GM21737 (cell line): Measurements from ENCODE around the gene ITPR1.

Source experiments
- ATAC-seq: cut with Tn5 transposase; IDR thresholded peaks from one replicate; pipeline ENCODE4 v1.9.1; 2021; ENCODE audit warnings: mild to moderate bottlenecking, moderate library complexity; ENCODE audit not compliant: unreplicated experiment

The ITPR1 gene

DNA sequence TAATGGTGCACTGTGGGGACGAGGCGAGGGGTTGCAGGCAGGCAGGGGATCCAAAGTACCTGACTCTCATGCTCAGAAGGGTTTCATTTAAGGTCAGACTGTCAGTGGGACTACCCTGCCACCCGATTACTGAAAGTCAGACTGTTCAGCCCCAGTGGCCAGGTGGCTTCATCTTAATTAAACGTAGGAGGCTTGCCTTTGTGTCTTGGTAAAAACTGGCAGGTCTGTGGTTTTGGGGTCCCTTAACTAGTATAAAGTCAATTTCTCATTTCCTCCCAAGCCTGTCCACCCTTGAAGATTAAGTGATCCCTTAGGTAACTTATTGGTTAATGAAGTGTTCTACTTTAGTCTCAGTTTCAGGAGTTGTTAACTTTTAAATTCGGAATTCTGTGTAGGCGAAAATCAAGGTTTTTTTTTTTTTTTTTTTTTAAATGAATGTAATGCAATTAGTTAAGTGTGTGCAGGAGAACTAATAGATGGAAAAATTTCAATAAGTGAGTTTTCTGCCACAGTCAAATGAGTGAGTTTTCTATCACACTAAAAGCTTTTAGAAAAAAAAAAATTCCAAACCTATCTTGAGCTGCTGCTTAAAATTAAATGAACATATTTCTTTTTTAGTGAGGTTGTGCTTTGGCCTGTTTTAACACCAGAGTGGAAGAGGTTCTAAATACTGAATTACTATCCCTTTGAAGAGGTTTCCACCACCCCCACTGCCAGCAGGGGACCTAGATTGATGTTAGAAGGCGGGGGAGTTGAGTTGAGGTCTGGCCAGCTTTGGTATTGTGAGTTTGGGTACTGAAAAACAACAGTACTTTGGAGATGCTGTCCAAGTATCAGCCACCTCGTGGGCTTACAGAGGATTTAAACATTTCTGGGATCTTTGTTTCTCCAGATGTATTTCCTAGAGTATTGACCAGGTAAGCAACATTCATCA lies 15.2 kb downstream of the ITPR1 start:
- ATAC-seq = peak; percentile 66

DNA sequence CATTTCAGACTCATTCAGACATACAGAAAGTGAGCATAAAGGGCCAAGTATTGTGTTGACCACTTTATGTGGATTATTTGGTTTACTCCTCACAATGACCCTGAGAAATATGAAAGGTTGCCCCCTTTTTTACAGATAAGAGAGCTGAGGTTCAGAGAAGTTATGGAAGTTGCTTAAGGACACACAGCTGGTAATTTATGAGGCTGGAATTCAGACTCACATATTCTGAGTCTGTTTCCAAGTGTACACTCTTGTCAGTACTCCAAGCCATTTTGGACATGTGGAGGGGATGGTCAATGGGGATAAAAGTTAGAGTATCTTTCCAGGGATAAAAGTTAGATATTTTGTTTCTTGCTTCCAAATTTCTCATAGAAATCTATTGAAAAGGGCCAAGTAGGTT lies 15.9 kb downstream of the ITPR1 start:
- no peak for ATAC-seq

DNA sequence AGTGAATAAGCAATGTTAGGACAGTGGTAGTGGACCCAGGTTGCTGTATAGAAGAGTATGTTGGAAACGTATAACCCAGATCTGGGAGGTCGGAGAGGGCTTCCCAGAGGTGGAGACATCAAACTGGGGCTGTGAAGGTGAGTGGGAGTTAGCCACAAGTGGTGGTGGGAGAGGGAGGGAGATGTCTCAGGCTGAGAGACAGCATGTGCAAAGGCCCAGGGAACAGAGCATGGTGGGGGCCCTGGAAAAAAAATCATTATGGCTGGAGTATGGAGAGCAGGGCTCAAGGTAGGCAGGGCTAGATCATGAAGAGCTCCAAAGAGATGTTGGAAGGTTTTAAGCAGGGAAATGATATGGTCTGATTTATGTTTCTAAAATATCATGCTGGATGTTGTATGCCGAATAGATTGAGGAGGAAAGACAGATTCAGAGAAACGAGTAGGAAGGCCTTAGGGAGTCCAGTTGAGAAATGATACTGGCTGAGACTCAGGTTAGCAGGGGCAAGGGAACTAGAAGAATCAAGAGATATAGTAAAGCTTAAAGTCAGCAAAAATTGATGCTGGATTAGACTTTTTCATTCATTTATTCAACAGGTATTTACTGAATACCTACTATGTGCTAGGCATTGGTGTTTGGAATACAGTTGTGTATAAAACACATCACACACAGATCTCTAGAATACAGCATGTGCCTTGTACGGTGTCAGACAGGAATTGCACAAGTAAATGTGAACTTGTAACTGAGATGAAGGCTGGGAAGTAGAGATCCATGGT lies 17.0 kb downstream of the ITPR1 start:
- no peak for ATAC-seq

- no peak for ATAC-seq
These were observed 18.5 kb downstream of the ITPR1 start for GRCh38 chr3:4511491-4512262.

GRCh38 chr3:4512895-4513616 lies 19.9 kb downstream of the ITPR1 start:
- no peak for ATAC-seq

DNA sequence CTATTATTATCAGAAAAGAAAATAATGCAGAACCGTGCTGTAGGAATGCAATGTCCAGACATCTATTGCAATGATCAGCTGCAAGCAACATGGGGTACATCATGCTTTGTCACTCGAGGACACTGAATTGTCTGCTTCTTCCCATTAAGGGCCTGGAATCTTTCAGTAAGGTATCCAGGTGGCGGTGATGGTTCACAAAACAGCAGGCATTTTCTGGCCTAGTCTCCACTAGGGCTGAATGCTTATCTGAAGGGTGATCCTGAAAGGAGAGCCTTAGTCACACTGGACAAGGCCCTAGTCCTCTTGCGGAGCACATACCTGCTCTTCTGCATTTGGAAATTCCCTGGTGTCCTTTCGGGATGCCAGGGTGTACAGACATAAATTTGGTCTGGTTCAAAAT lies 21.2 kb downstream of the ITPR1 start:
- no peak for ATAC-seq

GRCh38 chr3:4514916-4515315 lies 21.8 kb downstream of the ITPR1 start:
- no peak for ATAC-seq

DNA sequence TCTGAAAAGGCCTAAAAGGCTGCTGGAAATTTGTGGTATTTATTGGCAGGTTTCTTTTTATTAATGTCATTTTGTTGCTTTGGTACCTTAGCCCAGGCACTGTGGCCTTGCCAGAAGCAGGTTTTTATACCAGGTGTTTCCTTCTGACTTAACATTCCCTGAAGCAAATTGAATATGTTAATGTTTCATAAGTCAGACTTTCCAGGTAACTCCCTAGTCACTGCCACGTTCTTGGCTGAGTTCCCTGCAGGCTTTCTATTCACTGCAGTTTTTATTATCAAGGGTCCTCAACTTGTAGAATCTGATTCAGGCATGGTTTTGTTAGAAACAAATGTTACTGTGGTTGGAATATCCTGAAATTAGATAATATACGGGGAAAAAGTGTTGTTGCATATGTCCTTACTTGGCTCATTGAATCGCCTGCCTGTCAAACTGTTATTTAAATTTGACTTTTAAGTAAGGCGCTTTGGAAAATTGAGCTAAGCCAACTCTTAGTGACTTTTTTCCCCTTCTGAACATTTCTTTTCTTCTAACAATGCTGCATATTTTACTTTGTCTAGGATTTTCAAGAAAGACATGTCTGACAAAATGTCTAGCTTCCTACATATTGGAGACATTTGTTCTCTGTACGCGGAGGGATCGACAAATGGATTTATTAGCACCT lies 22.9 kb downstream of the ITPR1 start:
- ATAC-seq = no peak

GRCh38 chr3:4517093-4517492 lies 23.9 kb downstream of the ITPR1 start:
- no peak for ATAC-seq

GRCh38 chr3:4517643-4518311 lies 24.6 kb downstream of the ITPR1 start:
- no peak for ATAC-seq

DNA sequence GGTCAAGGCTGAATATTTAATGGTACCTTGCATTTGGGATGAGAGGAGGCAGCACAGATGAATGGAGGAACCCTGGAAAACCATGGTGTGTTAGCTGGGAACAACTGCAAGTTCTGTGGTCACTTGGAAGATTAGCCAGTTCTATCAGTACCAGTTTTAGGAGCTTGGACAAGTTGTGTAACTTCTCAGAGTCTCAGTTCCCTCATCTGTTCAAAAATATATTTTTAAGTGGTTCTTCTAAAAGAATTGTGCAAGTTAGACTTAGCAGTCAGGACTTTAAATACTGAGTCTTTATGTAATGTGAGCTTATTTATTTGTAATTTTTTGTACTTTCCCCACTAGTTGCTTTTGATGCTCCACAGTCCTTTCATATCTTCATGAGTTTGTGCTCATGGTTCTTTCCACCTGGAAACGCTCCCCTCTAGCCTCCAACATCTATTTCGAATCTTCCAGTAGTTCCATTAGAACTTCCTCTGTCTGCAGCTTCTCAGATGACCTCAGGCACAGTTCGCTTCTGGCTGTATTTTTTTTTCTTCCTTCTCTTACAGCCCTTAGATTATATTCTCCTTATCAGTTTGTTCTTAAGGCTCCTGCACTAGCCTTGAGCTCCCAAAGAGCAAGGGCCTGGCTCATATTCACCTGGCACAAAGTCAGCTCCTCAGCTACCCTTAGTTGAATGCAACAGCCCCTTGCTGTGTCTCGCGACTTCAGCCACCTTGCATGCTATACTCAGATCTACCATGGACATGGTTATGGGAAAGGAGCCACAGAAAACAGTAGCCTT lies 27.1 kb downstream of the ITPR1 start:
- ATAC-seq = no peak

DNA sequence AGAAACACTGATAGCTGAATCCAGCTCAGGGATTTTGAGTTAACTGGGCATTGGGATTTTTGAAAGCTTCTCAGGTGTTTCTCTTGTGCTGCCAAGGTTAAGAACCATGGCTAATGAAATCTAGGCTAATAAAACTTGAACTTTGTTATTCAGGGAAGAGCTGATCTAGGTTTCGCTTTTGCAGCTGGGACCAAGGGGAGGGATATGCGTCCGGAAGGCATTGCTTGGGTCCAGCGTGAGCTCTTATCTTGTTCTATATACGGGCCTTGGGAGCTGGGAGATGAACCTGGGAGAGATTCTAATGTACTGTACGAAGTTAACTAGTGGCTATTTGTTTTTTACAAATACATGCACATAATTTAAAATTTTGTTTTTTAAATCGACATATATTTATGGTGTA lies 29.8 kb downstream of the ITPR1 start:
- ATAC-seq = no peak

- ATAC-seq = no peak
These were observed 30.9 kb downstream of the ITPR1 start for GRCh38 chr3:4523710-4524698.

DNA sequence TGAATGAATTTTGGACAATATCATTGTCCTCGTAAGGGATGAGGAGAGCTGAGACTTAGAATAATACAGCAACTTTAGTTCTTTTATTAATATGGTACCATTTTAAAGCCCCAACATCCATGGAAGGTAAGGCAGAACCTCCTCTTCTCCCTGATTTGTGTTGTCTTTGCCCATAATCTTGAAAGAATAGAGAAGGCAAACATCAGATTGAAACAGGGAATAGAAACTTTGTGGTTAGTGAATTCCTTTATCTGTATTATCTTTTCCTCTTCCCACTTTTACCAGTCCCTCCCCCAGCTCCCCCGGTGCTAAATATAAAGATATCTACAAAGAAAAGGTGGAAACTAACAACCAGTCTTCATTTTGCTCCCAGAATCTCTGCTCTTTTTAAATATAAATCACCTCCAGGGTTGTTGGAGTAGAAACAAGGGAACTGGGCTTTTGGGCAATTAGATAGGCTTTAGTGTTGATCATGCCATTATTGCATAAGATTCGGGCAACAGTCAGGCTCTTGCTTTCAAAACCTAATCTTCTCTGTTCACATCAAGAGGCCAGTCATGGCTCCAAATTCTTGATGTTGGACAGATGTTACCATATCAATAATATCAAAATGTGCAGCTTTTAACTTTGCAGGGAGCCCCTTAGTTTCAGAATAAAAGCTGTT lies 32.5 kb downstream of the ITPR1 start:
- no peak for ATAC-seq

DNA sequence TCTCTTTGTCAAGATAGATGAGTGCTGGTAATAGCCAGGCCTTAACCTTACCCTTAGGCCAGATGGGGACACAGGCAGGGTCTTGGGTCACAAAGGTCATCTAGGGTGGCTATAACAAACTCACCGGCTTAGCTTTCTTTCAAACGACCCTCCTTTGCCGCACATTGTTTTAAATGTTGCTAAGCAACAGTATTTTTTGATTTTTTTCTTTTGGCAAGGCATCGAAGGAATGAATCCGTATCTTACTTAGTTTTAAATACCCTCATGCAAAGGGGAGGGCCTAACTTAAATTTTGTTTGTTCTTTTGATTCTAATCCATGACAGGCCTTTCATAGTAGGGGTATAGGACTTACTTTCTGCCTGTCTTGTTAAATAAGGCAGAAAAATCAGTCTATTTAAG lies 35.2 kb downstream of the ITPR1 start:
- ATAC-seq = no peak

DNA sequence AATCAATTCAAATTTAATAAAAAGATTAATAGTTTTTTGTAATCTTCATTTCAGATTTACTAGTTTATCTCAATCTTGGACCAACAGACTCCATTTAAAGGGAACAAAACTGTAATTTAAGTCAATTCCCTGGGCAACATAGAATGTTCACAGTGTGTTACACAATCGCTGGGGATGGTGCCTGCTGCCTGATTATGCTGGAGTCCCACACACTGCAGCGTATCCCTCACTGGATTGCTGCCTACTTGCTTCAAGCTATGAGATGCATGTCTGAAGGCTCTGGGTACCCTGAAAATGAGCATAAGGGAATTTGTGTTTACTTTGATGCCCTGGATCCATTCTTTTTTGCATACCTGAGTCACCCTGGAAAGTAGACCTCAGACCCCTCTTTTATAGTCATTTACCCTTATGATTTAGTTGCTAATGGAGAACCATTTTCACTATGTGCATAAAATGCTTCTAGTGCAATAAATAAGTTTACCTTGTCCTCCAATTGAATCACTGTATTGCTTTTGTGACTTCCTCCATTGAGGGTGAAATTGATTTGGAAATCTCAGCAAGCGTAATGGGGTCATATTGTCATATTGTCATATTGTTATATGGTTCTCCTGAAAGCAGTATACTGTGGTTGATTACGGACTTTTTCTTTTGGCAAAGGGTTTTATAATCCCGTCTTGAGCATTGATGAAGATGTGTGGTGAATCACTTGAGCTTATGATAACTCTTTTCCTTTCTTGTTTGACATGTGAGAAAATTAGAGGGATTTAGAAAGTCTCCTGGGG lies 35.9 kb downstream of the ITPR1 start:
- no peak for ATAC-seq
